Large intestine (tissue), 3 donors: ENCODE measurements around the gene AGFG2. TPM values are rescaled to one million over a fixed set of nuclear protein-coding genes. Genes with fewer than 3 reads are reported as not detected.
"Not testable (repeated sequence)": the region's sequence is repeated elsewhere in the genome, so short reads cannot be mapped to it uniquely, and the experiment has no call there.

Experiments used
- DNase-seq, 2 donors: peaks; one replicate each; pipeline versions ENCODE4 v3.0.0 to v3.0.0-alpha.2; 2013
- H3K27ac ChIP-seq: one replicate; pipeline ENCODE4 v1.5.1; 2013; ENCODE audit warnings: low read length
- H3K27me3 ChIP-seq: 2 replicates; pipeline ENCODE4 v1.6.1; 2013; ENCODE audit warnings: low read length; ENCODE audit not compliant: control insufficient read depth, insufficient read depth
- H3K36me3 ChIP-seq: 2 replicates; pipeline ENCODE4 v1.6.1; 2013; ENCODE audit warnings: low read length; ENCODE audit not compliant: control insufficient read depth, insufficient read depth
- H3K4me1 ChIP-seq: one replicate; pipeline ENCODE4 v1.6.1; 2013; ENCODE audit warnings: low read length; ENCODE audit not compliant: control insufficient read depth, insufficient read depth
- H3K4me3 ChIP-seq: one replicate; pipeline ENCODE4 v1.5.1; 2013; ENCODE audit warnings: low read length
- H3K9me3 ChIP-seq: one replicate; pipeline ENCODE4 v1.6.1; 2013; ENCODE audit warnings: mild to moderate bottlenecking, low read depth, low read length, moderate library complexity; ENCODE audit not compliant: control insufficient read depth
- WGBS: methylation state at CpG from one replicate; pipeline ENCODE4 v1.1.5; 2013; ENCODE audit warnings: low lambda C conversion rate; ENCODE audit not compliant: insufficient coverage; 5-methylcytosine and 5-hydroxymethylcytosine counted together
- polyA plus RNA-seq: library from polyadenylated mRNA; unstranded; fragments of 120-200 nt; gene quantifications from one replicate; pipeline ENCODE4 v1.2.1, GENCODE V29; 2013

Gene AGFG2
- polyA plus RNA-seq, 1 donor, result 18.6 TPM

- not testable (repeated sequence) for H3K4me3 ChIP-seq, DNase-seq, H3K27ac ChIP-seq, H3K27me3 ChIP-seq, H3K9me3 ChIP-seq
- Histone ChIP-seq H3K4me1 (peaks cover 42% of the 10 kb centered on the region), H3K36me3 (peaks cover 30% of the 10 kb centered on the region)
- no CpG with 5 or more reads among the region's 5 CpGs for WGBS
These were observed 9.4 kb downstream of the AGFG2 start for GRCh38 chr7:100548446-100548845.

GRCh38 chr7:100552532-100552931 is 13.5 kb downstream of the AGFG2 start:
- WGBS, result no CpG with 5 or more reads among the region's 2 CpGs
- Histone ChIP-seq H3K27ac (no peak overlapping the region), H3K4me1 (peaks cover 15% of the 10 kb centered on the region), H3K36me3 (peaks cover 53% of the 10 kb centered on the region), H3K27me3 (no peaks in the 10 kb centered on the region), H3K9me3 (no peaks in the 10 kb centered on the region), H3K4me3 (no peak overlapping the region)
- DNase-seq, result no peak

GRCh38 chr7:100553032-100553431 is 14.0 kb downstream of the AGFG2 start:
- 100% methylated on average over 1 of the region's 3 CpGs for WGBS
- peaks cover 53% of the 10 kb centered on the region for H3K36me3 ChIP-seq

GRCh38 chr7:100555701-100556100 is 16.7 kb downstream of the AGFG2 start:
- WGBS, result no CpG with 5 or more reads among the region's 5 CpGs
- peak overlapping the region; percentile 88 for H3K27ac ChIP-seq
- peaks cover 15% of the 10 kb centered on the region for H3K4me1 ChIP-seq
- H3K27me3 ChIP-seq, result no peaks in the 10 kb centered on the region
- no peaks in the 10 kb centered on the region for H3K9me3 ChIP-seq
- no peak overlapping the region for H3K4me3 ChIP-seq
- no peak for DNase-seq
- H3K36me3 ChIP-seq, result peaks cover 50% of the 10 kb centered on the region

More at GRCh38 chr7:100553032-100553431, 14.0 kb downstream of the AGFG2 start:
- no peak overlapping the region for H3K4me3 ChIP-seq
- no peak overlapping the region for H3K27ac ChIP-seq
- no peaks in the 10 kb centered on the region for H3K9me3 ChIP-seq
- no peaks in the 10 kb centered on the region for H3K27me3 ChIP-seq
- H3K4me1 ChIP-seq, result peaks cover 10% of the 10 kb centered on the region
- no peak for DNase-seq

- no peaks in the 10 kb centered on the region for H3K27me3 ChIP-seq
- no peak for DNase-seq
- 100% methylated on average over 1 of the region's 4 CpGs for WGBS
- no peak overlapping the region for H3K27ac ChIP-seq
- peaks cover 15% of the 10 kb centered on the region for H3K4me1 ChIP-seq
- H3K9me3 ChIP-seq, result no peaks in the 10 kb centered on the region
- H3K4me3 ChIP-seq, result no peak overlapping the region
- H3K36me3 ChIP-seq, result peaks cover 50% of the 10 kb centered on the region
These were observed 17.5 kb downstream of the AGFG2 start for GRCh38 chr7:100556541-100556940.

GRCh38 chr7:100559127-100559526 is 20.1 kb downstream of the AGFG2 start:
- WGBS, result no CpG with 5 or more reads among the region's 4 CpGs
- Histone ChIP-seq H3K9me3 (no peaks in the 10 kb centered on the region), H3K36me3 (peaks cover 46% of the 10 kb centered on the region), H3K27me3 (no peaks in the 10 kb centered on the region), H3K4me3 (no peak overlapping the region), H3K27ac (peak overlapping the region; percentile 32), H3K4me1 (peaks cover 15% of the 10 kb centered on the region)
- DNase-seq, result no peak

- no peaks in the 10 kb centered on the region for H3K27me3 ChIP-seq
- no peak for DNase-seq
These were observed 22.6 kb downstream of the AGFG2 start for GRCh38 chr7:100561491-100562194.

GRCh38 chr7:100562195-100563099 is 23.4 kb downstream of the AGFG2 start:
- H3K27me3 ChIP-seq, result no peaks in the 10 kb centered on the region
- no peak for DNase-seq
- no peaks in the 10 kb centered on the region for H3K9me3 ChIP-seq
- H3K27ac ChIP-seq, result no peak overlapping the region
- peaks cover 6% of the 10 kb centered on the region for H3K4me1 ChIP-seq
- peaks cover 45% of the 10 kb centered on the region for H3K36me3 ChIP-seq
- no peak overlapping the region for H3K4me3 ChIP-seq
- WGBS, result no CpG with 5 or more reads among the region's 26 CpGs

More at GRCh38 chr7:100561491-100562194, 22.6 kb downstream of the AGFG2 start:
- Histone ChIP-seq H3K4me3 (no peak overlapping the region), H3K4me1 (peaks cover 6% of the 10 kb centered on the region), H3K36me3 (peaks cover 46% of the 10 kb centered on the region), H3K9me3 (no peaks in the 10 kb centered on the region), H3K27ac (no peak overlapping the region)
- WGBS, result no CpG with 5 or more reads among the region's 12 CpGs

GRCh38 chr7:100563100-100563564 is 24.1 kb downstream of the AGFG2 start:
- no peak overlapping the region for H3K27ac ChIP-seq
- H3K27me3 ChIP-seq, result no peaks in the 10 kb centered on the region
- H3K9me3 ChIP-seq, result no peaks in the 10 kb centered on the region
- no peak overlapping the region for H3K4me3 ChIP-seq
- WGBS, result no CpG with 5 or more reads among the region's 8 CpGs
- H3K36me3 ChIP-seq, result peaks cover 44% of the 10 kb centered on the region
- H3K4me1 ChIP-seq, result peaks cover 8% of the 10 kb centered on the region
- DNase-seq, result no peak

GRCh38 chr7:100563809-100564400 is 24.9 kb downstream of the AGFG2 start:
- no peaks in the 10 kb centered on the region for H3K27me3 ChIP-seq
- H3K4me1 ChIP-seq, result peaks cover 16% of the 10 kb centered on the region
- no peak overlapping the region for H3K4me3 ChIP-seq
- peaks cover 36% of the 10 kb centered on the region for H3K36me3 ChIP-seq
- no peaks in the 10 kb centered on the region for H3K9me3 ChIP-seq
- WGBS, result no CpG with 5 or more reads among the region's 12 CpGs
- H3K27ac ChIP-seq, result no peak overlapping the region
- DNase-seq, result peak; percentile 45 to 53
